IPS DF 19.7 (cell line): ENCODE results near the gene SDF4.
"Not testable (repeated sequence)": the region's sequence is repeated elsewhere in the genome, so short reads cannot be mapped to it uniquely, and the experiment has no call there.

Source experiments
- DNase-seq: peaks from one replicate; pipeline ENCODE4 v3.0.0-alpha.2; 2013; ENCODE audit warnings: low read depth, low spot score

The SDF4 gene

DNA sequence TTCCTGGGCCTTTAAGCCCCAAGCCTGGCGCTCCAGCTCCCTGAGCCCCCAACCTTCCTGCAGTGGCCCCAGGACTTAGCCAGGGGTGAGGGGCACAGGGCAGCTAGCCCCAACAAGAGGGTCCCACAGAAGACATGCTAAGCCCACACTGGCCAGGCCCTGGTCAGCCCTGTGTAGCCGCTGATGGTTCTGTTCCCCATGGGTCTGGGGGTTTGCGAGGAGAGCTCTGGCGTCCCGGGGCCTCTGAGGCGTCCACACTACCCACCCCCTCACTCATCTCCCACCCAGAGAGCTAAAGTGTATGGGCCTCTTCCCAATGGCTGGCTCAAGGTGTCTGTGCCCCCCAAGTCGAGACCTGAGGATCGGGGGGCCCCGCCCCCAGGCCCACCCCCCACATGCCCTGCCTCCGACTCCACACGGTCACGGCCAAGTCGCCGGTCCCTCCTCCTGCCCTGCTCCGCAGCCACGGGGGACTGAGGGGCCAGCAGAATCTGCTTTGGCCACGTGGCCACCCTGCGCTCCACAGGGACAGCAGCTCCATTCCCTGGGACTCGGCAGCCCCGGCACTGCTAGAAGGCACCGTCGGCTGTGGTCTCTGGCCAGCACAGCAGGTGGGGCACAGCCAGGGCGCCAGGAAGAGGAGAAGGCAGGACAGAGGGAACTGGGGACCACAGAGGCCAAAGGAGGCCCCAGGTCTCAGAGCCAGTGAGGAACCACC lies 33.2 kb downstream of the SDF4 start:
- DNase-seq = no peak

GRCh38 chr1:1197551-1198422 lies 34.0 kb downstream of the SDF4 start:
- no peak for DNase-seq

GRCh38 chr1:1197188-1197500 lies 34.7 kb downstream of the SDF4 start:
- no peak for DNase-seq

DNA sequence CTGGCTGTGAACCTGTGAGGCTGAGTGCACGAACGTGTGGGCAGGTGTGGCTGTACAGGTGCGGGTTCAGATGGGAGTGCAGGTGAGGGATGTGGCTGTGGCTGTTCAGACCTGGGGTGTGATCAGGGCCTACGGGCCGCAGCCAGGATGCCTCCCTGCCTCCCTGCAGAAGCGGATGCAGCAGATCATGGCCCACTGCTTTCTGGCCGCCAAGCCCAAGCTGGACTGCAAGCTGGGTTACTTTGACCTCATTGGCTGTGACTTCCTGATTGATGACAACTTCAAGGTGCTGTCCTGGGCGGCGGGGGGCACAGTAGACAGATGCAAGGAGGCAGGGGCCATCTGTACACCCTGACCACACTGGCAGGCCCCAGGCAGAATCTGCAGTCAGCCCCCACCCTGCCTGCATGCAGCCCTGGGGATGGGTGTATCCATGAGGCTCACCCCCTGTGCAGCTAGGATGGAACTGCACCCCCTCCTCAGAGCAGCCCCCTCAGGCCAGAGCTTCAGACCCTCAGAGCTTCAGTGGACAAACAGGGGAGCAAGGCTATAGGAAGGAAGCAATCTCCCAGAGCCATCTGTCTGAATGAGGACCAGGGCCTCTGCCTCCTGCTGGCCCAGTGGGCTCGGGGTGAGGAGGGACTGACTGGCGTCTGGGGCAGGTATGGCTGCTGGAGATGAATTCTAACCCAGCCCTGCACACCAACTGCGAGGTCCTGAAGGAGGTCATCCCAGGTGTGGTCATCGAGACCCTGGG lies 35.2 kb downstream of the SDF4 start:
- no peak for DNase-seq

- not testable (repeated sequence) for DNase-seq
Observed at GRCh38 chr1:1195726-1196125, 36.1 kb downstream of the SDF4 start.

- DNase-seq = no peak
Observed at GRCh38 chr1:1194723-1195122, 37.1 kb downstream of the SDF4 start.

GRCh38 chr1:1191734-1192133 lies 40.1 kb downstream of the SDF4 start:
- DNase-seq = no peak

DNA sequence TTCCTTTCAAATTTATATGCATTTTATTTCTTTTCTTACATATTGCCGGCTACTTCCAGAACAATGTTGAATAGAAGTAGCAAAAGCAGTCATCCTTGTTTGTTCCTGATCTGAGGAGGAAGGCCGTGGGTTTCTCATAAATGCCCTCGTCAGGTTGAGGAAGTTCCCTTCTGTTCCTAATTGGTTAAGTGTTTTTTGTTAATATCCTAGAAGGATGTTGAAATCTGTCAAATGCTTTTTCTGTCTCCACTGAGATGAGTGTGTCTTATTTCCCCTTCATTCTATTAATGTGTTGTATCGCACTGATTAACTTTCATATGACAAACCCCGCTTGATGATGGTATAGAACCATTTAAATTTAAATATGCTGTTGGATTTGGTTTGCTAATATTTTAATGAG lies 42.7 kb downstream of the SDF4 start:
- DNase-seq = no peak

DNA sequence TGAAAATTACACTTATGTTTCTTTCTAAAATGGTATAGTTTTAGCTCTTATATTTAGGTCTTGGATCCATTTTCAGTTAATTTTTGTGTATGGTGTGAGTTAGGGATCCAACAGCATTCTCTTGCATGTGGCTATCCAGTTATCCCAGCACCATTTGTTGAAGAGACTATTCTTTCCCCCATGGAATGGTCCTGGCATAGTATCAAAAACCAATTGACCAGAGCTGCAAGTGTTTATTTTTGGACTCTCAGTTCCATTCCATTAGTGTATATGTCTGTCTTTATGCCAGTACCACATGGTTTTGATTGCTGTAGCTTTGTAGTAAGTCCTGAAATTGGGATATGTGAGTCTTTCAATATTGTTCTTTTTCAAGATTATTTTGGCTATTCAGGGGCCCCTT lies 43.9 kb downstream of the SDF4 start:
- DNase-seq = no peak

DNA sequence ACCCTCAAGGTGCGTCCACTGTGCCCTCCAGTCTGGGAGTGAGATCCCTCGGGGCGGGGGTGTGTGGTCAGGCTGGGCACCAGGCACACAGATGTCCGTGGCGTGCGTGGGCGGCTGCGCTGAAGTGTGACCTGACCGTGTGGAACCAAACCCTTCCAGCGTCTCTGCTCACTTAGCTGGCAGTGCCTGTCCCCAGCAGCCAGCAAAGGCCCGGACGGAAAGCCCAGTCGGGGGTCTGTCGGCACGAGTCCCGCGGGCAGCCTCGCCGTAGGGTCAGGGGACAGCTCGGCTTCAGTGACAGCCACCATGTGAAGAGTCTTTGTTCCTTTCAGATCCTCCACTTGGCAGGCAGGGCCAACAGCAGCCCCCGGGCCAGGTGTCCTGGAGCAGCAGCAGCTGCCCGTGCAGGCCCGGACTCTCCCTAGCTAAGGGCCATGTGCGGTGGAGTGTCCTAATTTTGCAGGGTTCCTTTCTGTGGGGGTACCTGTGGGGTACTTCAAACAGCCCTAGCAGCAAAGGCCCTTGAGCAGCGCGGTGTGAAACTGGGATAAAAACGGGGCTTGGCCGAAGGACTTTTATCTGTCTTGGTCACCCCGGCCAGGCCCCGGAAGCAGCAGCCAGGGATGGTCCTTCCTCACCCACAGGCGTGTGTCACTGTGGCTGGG lies 46.6 kb downstream of the SDF4 start:
- no peak for DNase-seq

- no peak for DNase-seq
Observed at GRCh38 chr1:1183833-1184775, 47.7 kb downstream of the SDF4 start.

DNA sequence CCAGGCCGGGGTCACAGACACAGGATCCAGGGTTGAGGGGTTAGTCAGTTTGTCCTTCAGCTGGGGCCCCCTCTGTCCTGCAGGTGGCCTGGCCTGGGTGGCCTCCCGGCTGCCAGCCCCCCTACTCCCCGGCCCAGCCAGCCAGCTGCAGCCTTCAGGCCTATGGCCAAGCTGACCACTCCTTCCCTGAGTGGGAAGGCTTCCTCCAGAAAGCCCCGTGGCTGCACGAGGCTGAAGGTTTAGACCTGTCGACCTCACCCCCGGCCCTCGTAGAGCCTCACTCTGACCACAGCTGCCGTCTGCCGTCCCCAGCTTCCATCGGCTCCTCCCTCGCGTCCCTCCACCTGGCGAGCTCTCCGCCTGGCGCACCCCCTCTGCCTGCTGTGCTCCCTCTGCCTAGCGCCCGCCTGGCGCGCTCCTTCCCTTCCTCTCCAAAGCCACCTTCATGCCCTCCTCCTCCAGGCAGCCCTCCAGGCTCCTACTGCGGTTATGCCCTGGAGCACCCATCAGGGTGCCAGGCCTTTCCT lies 48.5 kb downstream of the SDF4 start:
- no peak for DNase-seq

- DNase-seq = no peak
Observed at GRCh38 chr1:1182491-1183220, 49.1 kb downstream of the SDF4 start.

DNA sequence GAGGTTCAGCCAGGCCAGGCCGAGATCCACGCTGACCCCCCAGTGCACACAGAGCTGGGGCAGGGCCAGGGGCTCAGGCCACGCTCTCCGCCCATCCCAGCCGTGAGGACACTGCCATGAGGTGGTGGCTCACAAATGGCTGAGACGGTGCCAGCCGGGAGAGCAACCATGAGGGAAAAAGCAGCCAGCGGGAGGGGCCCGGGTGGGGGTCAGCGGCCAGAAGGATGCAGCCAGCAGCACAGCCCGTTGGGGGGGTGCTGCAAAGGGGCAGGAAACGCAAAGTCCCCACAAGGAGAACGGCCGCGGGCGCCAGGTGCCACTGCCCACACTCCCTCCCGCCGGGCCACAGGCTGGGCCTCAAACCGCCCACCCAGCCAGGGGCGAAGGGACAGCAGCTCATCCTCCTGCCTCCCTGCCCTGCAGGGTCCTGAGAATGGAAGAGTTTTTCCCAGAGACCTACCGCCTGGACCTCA lies 49.8 kb downstream of the SDF4 start:
- DNase-seq = no peak

GRCh38 chr1:1181129-1181937 lies 50.5 kb downstream of the SDF4 start:
- no peak for DNase-seq

DNA sequence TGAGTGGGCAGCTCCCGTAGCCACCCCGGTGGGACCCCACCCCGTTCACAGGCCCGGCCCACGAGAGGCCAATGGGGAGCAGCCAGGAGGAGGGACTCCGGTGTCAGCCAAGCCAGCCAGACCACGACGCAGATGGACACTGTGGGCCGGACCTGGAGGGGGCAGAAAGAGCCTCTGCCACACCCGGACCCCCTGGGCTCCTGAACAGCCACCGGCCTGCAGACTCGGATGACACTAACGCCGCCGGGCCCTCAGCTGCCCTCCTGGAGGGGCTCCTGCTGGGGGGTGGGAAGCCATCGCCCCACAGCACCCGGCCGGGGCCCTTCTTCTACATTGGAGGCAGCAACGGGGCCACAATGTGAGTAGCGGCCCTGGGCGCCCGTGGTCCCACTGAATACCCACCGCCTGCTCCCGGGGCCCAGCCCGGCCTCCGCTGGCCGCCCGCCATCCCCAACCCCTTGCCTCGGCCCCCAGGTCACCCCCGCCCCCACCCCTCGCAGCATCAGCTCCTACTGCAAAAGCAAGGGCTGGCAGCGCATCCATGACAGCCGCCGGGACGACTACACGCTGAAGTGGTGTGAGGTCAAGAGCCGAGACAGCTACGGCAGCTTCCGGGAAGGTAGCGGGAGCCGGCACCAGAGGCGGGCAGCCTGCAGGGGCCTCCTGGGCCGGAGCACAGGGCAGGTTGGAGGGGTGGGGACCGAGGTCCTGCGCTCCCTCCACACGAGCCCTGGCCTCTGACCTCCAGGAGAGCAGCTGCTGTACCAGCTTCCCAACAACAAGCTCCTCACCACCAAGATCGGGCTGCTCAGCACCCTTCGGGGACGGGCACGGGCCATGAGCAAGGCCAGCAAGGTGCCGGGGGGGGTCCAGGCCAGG lies 51.6 kb downstream of the SDF4 start:
- no peak for DNase-seq

GRCh38 chr1:1179346-1179982 lies 52.3 kb downstream of the SDF4 start:
- DNase-seq = no peak
